Tibial artery (tissue), 4 donors: ENCODE measurements around the gene OSBPL8.
"Not testable (repeated sequence)": the region's sequence is repeated elsewhere in the genome, so short reads cannot be mapped to it uniquely, and the experiment has no call there.

Experiments used
- DNase-seq, 2 donors: peaks; one replicate each; pipeline ENCODE4 v3.0.0-alpha.2; 2019
- H3K27ac ChIP-seq, 2 donors: fragments of 200-600 bp; sonication (generic) in 1 of 2; 1 replicate in 1 of 2; 2 replicates in 1 of 2; pipeline ENCODE4 v1.5.1; 2018 to 2019; ENCODE audit warnings: mild to moderate bottlenecking in 1 of 2
- H3K27me3 ChIP-seq, 2 donors: fragments of 200-600 bp; sonication (generic) in 1 of 2; one replicate each; pipeline versions ENCODE4 v1.5.1 to v1.6.0; 2016 to 2019
- H3K36me3 ChIP-seq, 3 donors: fragments of 200-600 bp; sonication (generic) in 2 of 3; one replicate each; pipeline ENCODE4 v1.5.1; 2016 to 2019; ENCODE audit warnings: mild to moderate bottlenecking in 2 of 3
- H3K4me1 ChIP-seq, 4 donors: fragments of 200-600 bp; sonication (generic) in 2 of 4; 1 replicate in 3 of 4; 2 replicates in 1 of 4; pipeline ENCODE4 v1.5.1; 2016 to 2019
- H3K4me3 ChIP-seq, 2 donors: fragments of 200-600 bp; sonication (generic) in 1 of 2; 1 replicate in 1 of 2; 2 replicates in 1 of 2; pipeline ENCODE4 v1.5.1; 2018 to 2019; ENCODE audit warnings: mild to moderate bottlenecking in 2 of 2
- H3K9me3 ChIP-seq, 3 donors: fragments of 200-600 bp; sonication (generic) in 1 of 3; one replicate each; pipeline ENCODE4 v1.5.1; 2016 to 2019
- CTCF ChIP-seq, 2 experiments: fragments of 200-600 bp in 1 of 2; fragments of 450-650 bp in 1 of 2; IDR thresholded peaks; one replicate each; pipeline ENCODE4 v1.5.1; 2017 to 2019; ENCODE audit warnings: antibody characterized with exemption in 2 of 2, mild to moderate bottlenecking in 1 of 2, moderate library complexity in 1 of 2
- intact Hi-C: fragments of 100-400 bp; cut with DNase I; formaldehyde crosslinking; loops from one replicate; pipeline ENCODE4 v1.15.0; 2023; ENCODE audit warnings: low total_unique reads

Gene OSBPL8

DNA sequence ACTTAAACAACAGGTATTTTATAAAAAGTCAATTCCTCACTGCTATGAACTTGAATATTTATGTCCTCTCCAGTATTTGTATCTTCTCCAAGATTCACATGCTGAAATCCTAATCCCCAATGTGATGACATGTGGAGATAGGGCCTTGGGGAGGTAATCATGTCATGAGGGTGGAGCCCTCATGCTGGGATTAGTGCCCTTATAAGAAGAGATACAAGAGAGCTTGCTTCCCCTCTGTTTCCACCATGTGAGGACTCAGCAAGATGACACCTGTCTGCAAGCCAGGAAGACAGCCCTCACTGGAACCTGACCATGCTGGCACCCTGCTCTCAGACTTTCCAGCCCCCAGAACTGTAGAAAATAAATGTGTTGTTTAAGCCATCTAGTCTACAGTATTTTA, 36.2 kb downstream of the OSBPL8 start:
- Histone ChIP-seq H3K9me3 (no peaks in the 10 kb centered on the region), H3K27ac (no peak overlapping the region), H3K4me3 (no peak overlapping the region), H3K27me3 (no peaks in the 10 kb centered on the region), H3K4me1 (no peaks in the 10 kb centered on the region), H3K36me3 (peaks cover 0 to 5% (median 4%) of the 10 kb centered on the region in 3 donors)
- intact Hi-C loops: no loop called here
- DNase-seq: no peak
- TF ChIP-seq CTCF (IDR thresholded peaks at IDR 0.05): no peak

DNA sequence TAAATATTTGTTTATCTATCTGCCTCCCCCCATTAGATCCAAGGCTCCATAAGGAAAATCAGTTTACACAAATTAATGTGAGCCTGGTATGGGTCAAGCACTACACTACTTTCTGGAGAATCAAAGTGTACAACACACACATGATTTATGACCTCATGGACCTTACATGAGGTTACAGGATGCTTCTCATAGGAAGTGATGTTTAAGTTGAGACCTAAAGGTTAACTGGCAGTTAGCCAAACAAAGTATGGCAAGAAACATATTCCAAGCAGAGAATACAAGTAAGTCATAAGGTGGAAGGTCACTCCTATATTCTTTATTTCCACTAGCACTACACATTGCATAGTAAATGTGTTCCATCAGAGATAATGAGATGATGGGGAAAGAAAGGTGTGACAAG, 39.2 kb downstream of the OSBPL8 start:
- Histone ChIP-seq H3K27ac (no peak overlapping the region), H3K4me1 (no peaks in the 10 kb centered on the region), H3K27me3 (no peaks in the 10 kb centered on the region), H3K4me3 (no peak overlapping the region), H3K36me3 (no peaks in the 10 kb centered on the region), H3K9me3 (no peaks in the 10 kb centered on the region)
- no peak for DNase-seq
- intact Hi-C loops: no loop called here
- TF ChIP-seq CTCF (IDR thresholded peaks at IDR 0.05): no peak

GRCh38 chr12:76519538-76519937, 40.0 kb downstream of the OSBPL8 start:
- H3K27me3 ChIP-seq: no peaks in the 10 kb centered on the region
- H3K9me3 ChIP-seq: no peaks in the 10 kb centered on the region
- no peak overlapping the region for H3K27ac ChIP-seq
- intact Hi-C loops: no loop called here
- DNase-seq: no peak
- H3K36me3 ChIP-seq: no peaks in the 10 kb centered on the region
- TF ChIP-seq CTCF (IDR thresholded peaks at IDR 0.05): no peak
- H3K4me1 ChIP-seq: no peaks in the 10 kb centered on the region
- no peak overlapping the region for H3K4me3 ChIP-seq

GRCh38 chr12:76518699-76519098, 40.9 kb downstream of the OSBPL8 start:
- no peak for DNase-seq
- Histone ChIP-seq H3K27ac (no peak overlapping the region), H3K36me3 (no peaks in the 10 kb centered on the region), H3K4me1 (no peaks in the 10 kb centered on the region), H3K9me3 (no peaks in the 10 kb centered on the region), H3K4me3 (no peak overlapping the region), H3K27me3 (no peaks in the 10 kb centered on the region)
- no peak for TF ChIP-seq CTCF (IDR thresholded peaks at IDR 0.05)
- intact Hi-C loops: no loop called here

GRCh38 chr12:76515271-76515670, 44.3 kb downstream of the OSBPL8 start:
- no peaks in the 10 kb centered on the region for H3K27me3 ChIP-seq
- intact Hi-C loops: no loop called here
- TF ChIP-seq CTCF (IDR thresholded peaks at IDR 0.05): no peak
- H3K4me3 ChIP-seq: no peak overlapping the region
- H3K9me3 ChIP-seq: peaks cover 0 to 4% (median 0%) of the 10 kb centered on the region in 3 donors
- no peak overlapping the region for H3K27ac ChIP-seq
- no peaks in the 10 kb centered on the region for H3K4me1 ChIP-seq
- DNase-seq: no peak
- no peaks in the 10 kb centered on the region for H3K36me3 ChIP-seq

DNA sequence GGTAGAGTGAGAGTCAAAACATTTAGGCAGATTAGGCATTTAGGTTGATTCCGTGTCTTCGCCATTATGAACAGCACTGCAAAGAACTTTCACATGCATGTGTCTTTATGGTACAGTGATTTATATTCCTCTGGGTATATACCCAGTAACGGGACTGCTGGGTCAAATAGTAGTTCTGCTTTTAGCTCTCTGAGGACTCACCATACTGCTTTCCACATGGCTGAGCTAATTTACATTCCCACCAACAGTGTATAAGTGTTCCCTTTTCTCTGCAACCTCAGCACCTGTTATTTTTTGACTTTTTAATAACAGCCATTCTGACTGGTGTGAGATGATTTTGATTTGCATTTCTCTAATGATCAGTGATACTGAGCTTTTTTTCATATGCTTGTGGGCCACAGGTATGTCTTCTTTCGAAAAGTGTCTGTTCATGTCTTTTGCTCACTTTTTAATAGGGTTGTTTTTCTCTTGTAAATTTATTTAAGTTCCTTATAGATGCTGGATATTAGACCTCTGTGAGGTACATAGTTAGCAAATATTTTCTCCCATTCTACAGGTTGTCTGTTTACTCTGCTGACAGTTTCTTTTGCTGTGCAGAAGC, 48.4 kb downstream of the OSBPL8 start:
- H3K27ac ChIP-seq, H3K27me3 ChIP-seq, H3K4me1 ChIP-seq, H3K9me3 ChIP-seq, H3K36me3 ChIP-seq, H3K4me3 ChIP-seq, DNase-seq, intact Hi-C loops: not testable (repeated sequence)
